ENCODE measurements around the gene MCU.

MCU gene

DNA sequence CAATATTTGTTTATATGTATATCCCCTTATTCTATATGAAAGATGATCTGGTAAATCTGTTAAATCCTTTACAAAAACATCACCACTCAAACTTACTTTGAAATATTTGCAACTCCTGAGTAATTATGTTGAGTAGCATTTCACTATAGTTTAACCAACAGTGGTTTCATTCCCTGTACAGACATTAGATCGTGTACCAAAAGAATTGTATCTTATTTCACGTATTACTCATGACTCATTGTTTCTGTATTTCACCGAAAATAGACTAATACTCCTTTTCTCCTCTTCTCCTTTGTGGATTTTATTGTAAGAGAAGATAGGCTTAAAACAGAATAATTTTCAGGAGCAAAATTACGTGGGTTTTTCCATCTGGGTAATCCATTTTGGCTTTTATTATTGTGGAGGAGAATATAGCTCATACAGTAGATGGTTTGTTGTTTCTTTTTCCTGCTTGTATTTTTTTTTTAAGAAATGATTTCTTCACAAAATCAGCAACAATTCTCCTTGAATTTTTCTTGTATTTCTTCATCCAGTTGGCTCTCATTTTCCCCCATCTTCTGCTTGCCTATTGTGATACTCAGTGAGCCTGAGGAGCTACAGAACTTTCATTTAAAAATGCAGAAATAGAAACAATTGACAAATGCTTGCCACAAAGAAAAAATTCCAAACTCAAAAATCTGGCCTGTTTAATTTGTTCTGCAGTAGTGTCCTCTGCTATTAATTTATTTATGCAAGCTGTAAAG, 111.0 kb downstream of the MCU start:
- TF ChIP-seq, protein P1, sequence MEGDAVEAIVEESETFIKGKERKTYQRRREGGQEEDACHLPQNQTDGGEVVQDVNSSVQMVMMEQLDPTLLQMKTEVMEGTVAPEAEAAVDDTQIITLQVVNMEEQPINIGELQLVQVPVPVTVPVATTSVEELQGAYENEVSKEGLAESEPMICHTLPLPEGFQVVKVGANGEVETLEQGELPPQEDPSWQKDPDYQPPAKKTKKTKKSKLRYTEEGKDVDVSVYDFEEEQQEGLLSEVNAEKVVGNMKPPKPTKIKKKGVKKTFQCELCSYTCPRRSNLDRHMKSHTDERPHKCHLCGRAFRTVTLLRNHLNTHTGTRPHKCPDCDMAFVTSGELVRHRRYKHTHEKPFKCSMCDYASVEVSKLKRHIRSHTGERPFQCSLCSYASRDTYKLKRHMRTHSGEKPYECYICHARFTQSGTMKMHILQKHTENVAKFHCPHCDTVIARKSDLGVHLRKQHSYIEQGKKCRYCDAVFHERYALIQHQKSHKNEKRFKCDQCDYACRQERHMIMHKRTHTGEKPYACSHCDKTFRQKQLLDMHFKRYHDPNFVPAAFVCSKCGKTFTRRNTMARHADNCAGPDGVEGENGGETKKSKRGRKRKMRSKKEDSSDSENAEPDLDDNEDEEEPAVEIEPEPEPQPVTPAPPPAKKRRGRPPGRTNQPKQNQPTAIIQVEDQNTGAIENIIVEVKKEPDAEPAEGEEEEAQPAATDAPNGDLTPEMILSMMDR (IDR thresholded peaks at IDR 0.05): no peak

DNA sequence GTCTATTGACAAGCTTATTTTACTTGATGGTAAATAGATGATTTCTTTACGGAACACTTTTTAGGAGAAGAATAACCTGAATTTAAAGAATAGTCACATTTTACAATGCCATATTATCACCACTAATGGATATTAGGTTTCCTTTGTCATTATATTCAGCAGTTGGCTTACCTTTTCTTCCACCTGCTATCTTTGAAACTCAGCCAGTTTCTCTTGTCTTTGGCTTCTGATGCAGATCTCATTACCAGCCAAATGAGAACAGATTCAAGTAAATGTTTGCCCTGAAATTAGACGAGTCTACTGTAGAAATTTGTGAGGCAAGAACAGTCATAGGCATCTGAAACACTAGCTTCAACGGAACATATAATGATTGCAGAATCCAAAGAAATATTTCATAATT, 116.1 kb downstream of the MCU start:
- TF ChIP-seq, protein P1 (IDR thresholded peaks at IDR 0.05): no peak

DNA sequence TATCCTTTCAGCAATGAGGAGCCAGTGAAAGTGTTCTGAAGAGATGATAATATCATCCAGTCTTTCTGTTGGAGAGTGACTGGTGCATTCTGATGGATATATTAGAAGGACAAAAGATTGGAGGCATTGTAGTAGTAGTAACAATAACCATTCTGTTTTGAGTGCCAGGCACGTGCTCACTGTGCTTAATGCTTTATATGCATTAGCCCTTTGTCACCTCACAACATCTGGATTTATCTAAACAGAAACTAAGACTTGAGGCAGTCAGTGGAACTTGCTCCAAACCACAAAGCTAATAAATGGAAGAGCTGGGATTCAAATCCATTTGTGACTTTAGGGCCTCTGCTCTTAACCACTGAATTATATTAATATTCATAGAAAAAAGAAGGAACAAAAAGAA, 117.1 kb downstream of the MCU start:
- TF ChIP-seq, protein P1 (IDR thresholded peaks at IDR 0.05): no peak

DNA sequence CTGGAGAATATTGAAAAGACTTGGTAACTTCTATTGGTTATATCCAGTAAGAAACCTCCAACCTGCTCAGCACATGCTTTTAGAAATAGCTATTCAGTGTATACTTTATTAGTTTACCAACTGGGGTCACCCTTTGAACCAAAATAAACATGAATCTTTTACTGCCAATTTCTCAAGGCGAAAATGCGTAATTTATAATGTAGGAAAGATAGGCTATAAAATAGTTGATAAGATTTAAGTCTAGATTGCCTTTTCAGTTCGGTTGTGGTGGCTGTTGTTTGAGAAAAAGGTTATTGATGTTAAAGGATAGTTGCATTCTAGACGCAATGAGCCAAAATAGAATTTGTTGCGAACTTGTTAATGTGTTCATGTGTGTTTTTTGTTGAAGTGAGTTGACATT, 119.0 kb downstream of the MCU start:
- TF ChIP-seq, protein P1 (IDR thresholded peaks at IDR 0.05): no peak

DNA sequence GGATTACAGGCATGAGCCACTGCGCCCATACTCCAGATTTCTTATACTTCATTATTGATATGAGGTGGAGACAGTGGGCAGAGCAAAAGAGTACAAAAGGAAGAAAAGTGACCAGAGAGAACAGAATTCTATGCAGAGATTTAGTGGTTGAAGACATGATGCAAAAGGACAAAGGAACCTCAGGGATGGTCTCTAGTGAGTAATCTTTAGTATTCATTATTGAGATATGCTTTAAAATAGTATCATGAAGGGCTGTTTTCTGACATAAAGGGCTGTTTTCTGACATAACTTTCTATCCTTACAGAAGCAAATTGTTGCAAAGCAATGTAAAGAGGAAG, 120.4 kb downstream of the MCU start:
- TF ChIP-seq, protein P1 (IDR thresholded peaks at IDR 0.05): no peak

DNA sequence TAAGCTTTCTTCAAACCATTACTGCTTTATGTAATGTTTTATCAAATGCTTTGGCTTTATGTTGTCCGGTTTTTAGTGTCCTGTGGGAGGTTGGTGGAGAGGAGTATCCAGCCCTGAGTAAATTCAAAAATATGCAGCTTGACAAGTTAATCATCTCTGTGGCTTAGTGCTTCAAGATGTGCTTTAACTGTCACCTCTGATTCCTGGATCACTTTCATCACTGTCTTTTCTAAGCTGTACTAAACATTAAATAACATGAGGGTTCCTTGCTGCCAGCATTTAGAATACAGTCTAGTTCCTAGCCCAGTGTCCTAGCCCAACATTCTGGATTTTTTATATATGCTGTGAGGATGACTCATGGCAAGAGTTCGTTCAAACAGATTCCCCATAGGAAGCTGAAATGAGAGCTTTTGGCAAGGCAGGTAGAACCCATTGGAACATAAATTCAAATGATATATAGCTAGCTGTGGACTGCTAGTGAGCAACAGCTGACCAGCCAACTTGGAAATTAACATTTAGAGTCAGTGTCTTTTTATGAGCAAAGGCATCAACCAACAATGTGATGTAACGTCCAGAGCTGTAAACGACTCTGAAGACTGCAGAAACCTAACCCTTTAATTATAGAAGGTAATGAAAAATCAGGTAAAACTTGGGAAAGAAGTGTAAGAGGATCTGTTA, 120.9 kb downstream of the MCU start:
- TF ChIP-seq, protein P1 (IDR thresholded peaks at IDR 0.05): no peak

DNA sequence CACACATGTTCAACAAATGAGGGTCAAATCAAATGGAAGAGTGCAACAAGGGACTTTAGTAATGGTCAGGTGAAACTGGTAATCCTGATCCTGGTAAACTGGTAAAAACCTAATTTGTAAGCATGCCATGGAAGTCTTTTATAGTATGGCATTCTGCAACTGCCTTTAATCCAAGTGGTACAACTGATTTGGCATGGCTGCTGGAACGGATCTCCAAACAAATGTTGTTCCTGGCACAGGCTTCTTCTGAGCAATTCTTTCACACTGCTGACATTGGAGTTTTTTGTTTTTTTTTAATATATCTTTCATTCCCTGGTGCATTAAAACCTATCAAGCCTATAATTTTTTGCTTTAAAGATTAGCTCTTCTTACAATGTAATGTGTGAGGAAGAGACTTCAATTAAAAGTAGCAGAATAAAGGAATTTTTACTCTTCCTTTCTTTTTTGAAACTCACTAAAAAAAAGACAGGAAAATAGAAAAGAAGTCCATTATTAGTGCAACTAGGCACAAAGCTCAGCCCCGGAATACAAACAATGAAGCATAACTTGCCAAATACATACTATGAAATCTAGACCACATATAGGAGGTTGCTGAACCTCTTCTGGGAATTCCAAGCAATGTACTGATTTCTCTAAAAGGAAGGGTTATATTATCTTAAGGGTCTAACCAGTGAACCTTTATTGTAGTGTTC, 122.3 kb downstream of the MCU start:
- TF ChIP-seq, protein P1 (IDR thresholded peaks at IDR 0.05): no peak
